Prostate gland (tissue), 2 donors: ENCODE measurements around the gene CABP7. TPM values are rescaled to one million over a fixed set of nuclear protein-coding genes. Genes with fewer than 3 reads are reported as not detected.

Source experiments
- DNase-seq: peaks from one replicate; pipeline ENCODE4 v3.0.0-alpha.2; 2019; ENCODE audit warnings: low spot score
- H3K27ac ChIP-seq, 2 donors: fragments of 200-600 bp; sonication (generic); 2 replicates each; pipeline ENCODE4 v1.5.1; 2017 to 2019
- H3K27me3 ChIP-seq: fragments of 200-600 bp; sonication (generic); replicated peaks from 2 replicates; pipeline ENCODE4 v1.5.1; 2019; ENCODE audit not compliant: insufficient read depth
- H3K36me3 ChIP-seq, 2 donors: fragments of 200-600 bp; sonication (generic); 1 replicate in 1 of 2; 2 replicates in 1 of 2; pipeline versions ENCODE4 v1.5.1 to v1.8.1; 2017 to 2019
- H3K4me1 ChIP-seq: fragments of 200-600 bp; sonication (generic); replicated peaks from 2 replicates; pipeline ENCODE4 v1.5.1; 2019
- H3K4me3 ChIP-seq, 2 donors: fragments of 200-600 bp; sonication (generic); 2 replicates each; pipeline ENCODE4 v1.5.1; 2017 to 2019
- H3K9me3 ChIP-seq: fragments of 200-600 bp; sonication (generic); 2 replicates; pipeline ENCODE4 v1.5.1; 2017
- CTCF ChIP-seq, 4 experiments: fragments of 200-600 bp in 2 of 4; fragments of 450-650 bp in 2 of 4; sonication (generic) in 2 of 4; IDR thresholded peaks; 1 replicate in 3 of 4; 2 replicates in 1 of 4; pipeline ENCODE4 v1.5.1; 2016 to 2019; ENCODE audit warnings: antibody characterized with exemption in 4 of 4, mild to moderate bottlenecking in 2 of 4, moderate library complexity in 2 of 4
- POLR2A ChIP-seq: fragments of 450-650 bp; IDR thresholded peaks from one replicate; pipeline ENCODE4 v1.6.1; 2016; ENCODE audit warnings: antibody characterized with exemption, mild to moderate bottlenecking
- POLR2AphosphoS5 ChIP-seq: sonication (generic); formaldehyde crosslinking; IDR thresholded peaks from one replicate; pipeline ENCODE4 v1.6.1; 2017; ENCODE audit warnings: antibody characterized with exemption
- WGBS: methylation state at CpG from one replicate; pipeline ENCODE4 v1.1.5; 2018; 5-methylcytosine and 5-hydroxymethylcytosine counted together
- intact Hi-C: fragments of 100-400 bp; cut with DNase I; formaldehyde crosslinking; loops from one replicate; pipeline ENCODE4 v1.14.2; 2022
- total RNA-seq, 2 donors: library from RNA; depleted of rRNA; stranded (reverse); fragments of >200 nt; gene quantifications; one replicate each; pipeline ENCODE4 v1.1.0, GENCODE V29; 2016

The CABP7 gene
- 1 to 10 TPM in 1 of 2 donors, not detected in 1; 1.5 TPM for total RNA-seq

- peak within 1 kb of the TSS; percentile 5 to 25 for H3K4me3 ChIP-seq
- no peaks in the 10 kb centered on the region for H3K36me3 ChIP-seq
- TF ChIP-seq POLR2AphosphoS5 (no peak), POLR2A (no peak), CTCF (IDR thresholded peaks at IDR 0.05) (no peak)
- H3K4me1 ChIP-seq = peaks cover 7% of the 10 kb centered on the region
- intact Hi-C loops = loop anchor here (1.0 kb wide), 1 partner anchor 15 kb away; no protein-coding TSS in a partner anchor
- under 1% methylated on average over 48 of the region's 115 CpGs for WGBS
- DNase-seq = no peak
- H3K9me3 ChIP-seq = no peaks in the 10 kb centered on the region
- H3K27ac ChIP-seq = no peak within 1 kb of the TSS
- H3K27me3 ChIP-seq = peaks cover 9% of the 10 kb centered on the region
Observed at GRCh38 chr22:29719899-29720645, at the start of gene CABP7. Gene CABP7 (plus strand): TSS chr22:29720003. CDS start chr22:29720425, 422 bp downstream.

- no peak for DNase-seq
- intact Hi-C loops = no loop called here
- 77% methylated on average over 3 of the region's 3 CpGs for WGBS
- Histone ChIP-seq H3K4me3 (no peak overlapping the region), H3K4me1 (no peaks in the 10 kb centered on the region), H3K36me3 (peaks cover 0 to 33% of the 10 kb centered on the region in 2 donors), H3K27ac (no peak overlapping the region), H3K9me3 (no peaks in the 10 kb centered on the region), H3K27me3 (no peaks in the 10 kb centered on the region)
- TF ChIP-seq POLR2A = no peak
- TF ChIP-seq POLR2AphosphoS5 = no peak
- no peak for TF ChIP-seq CTCF (IDR thresholded peaks at IDR 0.05)
Observed at GRCh38 chr22:29670626-29671025, 49.2 kb upstream of the CABP7 start.

- Histone ChIP-seq H3K9me3 (no peaks in the 10 kb centered on the region), H3K27me3 (no peaks in the 10 kb centered on the region), H3K36me3 (peaks cover 0 to 33% of the 10 kb centered on the region in 2 donors), H3K27ac (no peak overlapping the region), H3K4me1 (no peaks in the 10 kb centered on the region), H3K4me3 (no peak overlapping the region)
- DNase-seq = no peak
- intact Hi-C loops = no loop called here
- no peak for TF ChIP-seq CTCF (IDR thresholded peaks at IDR 0.05)
- TF ChIP-seq POLR2A = no peak
- TF ChIP-seq POLR2AphosphoS5 = no peak
- WGBS = 91% methylated on average over 14 of the region's 14 CpGs
Observed at GRCh38 chr22:29673361-29674066, 46.3 kb upstream of the CABP7 start.

- 88% methylated on average over 8 of the region's 8 CpGs for WGBS
- Histone ChIP-seq H3K27me3 (no peaks in the 10 kb centered on the region), H3K4me3 (no peak overlapping the region), H3K36me3 (peaks cover 0 to 33% of the 10 kb centered on the region in 2 donors), H3K27ac (no peak overlapping the region), H3K9me3 (no peaks in the 10 kb centered on the region), H3K4me1 (no peaks in the 10 kb centered on the region)
- TF ChIP-seq POLR2AphosphoS5 (no peak), POLR2A (no peak), CTCF (IDR thresholded peaks at IDR 0.05) (no peak)
- DNase-seq = no peak
- intact Hi-C loops = no loop called here
Observed at GRCh38 chr22:29674121-29674520, 45.7 kb upstream of the CABP7 start.
